ENCODE data around the gene ALDH18A1. TPM values are rescaled to one million over a fixed set of nuclear protein-coding genes. Genes with fewer than 3 reads are reported as not detected.

Gene ALDH18A1
- total RNA-seq, 2 experiments from 2014 or later = 62.3 to 72.3 TPM

- CTCF ChIA-PET (ENCODE audit: unreplicated experiment) = no interaction called here
- H3K9me3 ChIP-seq (ENCODE audit: low read length) = no peaks in the 10 kb centered on the region
- intact Hi-C loops (cut with micrococcal nuclease; ENCODE audit: unreplicated experiment) = no loop called here
- no peak overlapping the region for H3K4me2 ChIP-seq (ENCODE audit: low read length)
- no peaks in the 10 kb centered on the region for H3K4me1 ChIP-seq (ENCODE audit: insufficient read depth, low read length, poor library complexity, severe bottlenecking)
- peaks cover 95% of the 10 kb centered on the region for H3K36me3 ChIP-seq (ENCODE audit: insufficient read depth, low read length)
- H3K27ac ChIP-seq (ENCODE audit: low read depth, low read length, poor library complexity, severe bottlenecking) = no peak overlapping the region
- no peaks in the 10 kb centered on the region for H3K79me2 ChIP-seq (ENCODE audit: insufficient read depth, low read depth, low read length)
- BruUV-seq (replicated peaks) = no TSS peak
- H3K4me3 ChIP-seq (ENCODE audit: low read depth, low read length, poor library complexity, severe bottlenecking) = no peak overlapping the region
- H3K9me2 ChIP-seq (ENCODE audit: insufficient read depth, low read length) = no peaks in the 10 kb centered on the region
- H4K20me1 ChIP-seq (ENCODE audit: insufficient read depth, low read length) = no peaks in the 10 kb centered on the region
- POLR2A ChIA-PET = no interaction called here
- TF ChIP-seq EZH2phosphoT487 (IDR thresholded peaks at IDR 0.05; ENCODE audit: borderline replicate concordance, low read depth, low read length) = no peak
- TF ChIP-seq CTCF (conservative IDR thresholded peaks at IDR 0.05; ENCODE audit: low read length) = no peak
- H2AFZ ChIP-seq (ENCODE audit: low read length) = no peak overlapping the region
- DNase-seq (ENCODE audit: low spot score) = no peak
Measured at GRCh38 chr10:95610727-95611126, 45.8 kb downstream of the ALDH18A1 start.

GRCh38 chr10:95606922-95607321 lies 49.6 kb downstream of the ALDH18A1 start:
- TF ChIP-seq CTCF (conservative IDR thresholded peaks at IDR 0.05; ENCODE audit: low read length) (no peak), EZH2phosphoT487 (IDR thresholded peaks at IDR 0.05; ENCODE audit: borderline replicate concordance, low read depth, low read length) (no peak)
- no peaks in the 10 kb centered on the region for H3K79me2 ChIP-seq (ENCODE audit: insufficient read depth, low read depth, low read length)
- peaks cover 68% of the 10 kb centered on the region for H3K36me3 ChIP-seq (ENCODE audit: insufficient read depth, low read length)
- H2AFZ ChIP-seq (ENCODE audit: low read length) = no peak overlapping the region
- POLR2A ChIA-PET = interaction anchor here (0.6 kb wide), 1 partner anchor 159 kb away, joined by 4 read pairs; no protein-coding TSS in a partner anchor
- intact Hi-C loops (cut with micrococcal nuclease; ENCODE audit: unreplicated experiment) = no loop called here
- no peak overlapping the region for H3K27ac ChIP-seq (ENCODE audit: low read depth, low read length, poor library complexity, severe bottlenecking)
- no peaks in the 10 kb centered on the region for H3K9me3 ChIP-seq (ENCODE audit: low read length)
- CTCF ChIA-PET (ENCODE audit: unreplicated experiment) = no interaction called here
- H3K4me2 ChIP-seq (ENCODE audit: low read length) = no peak overlapping the region
- H3K4me3 ChIP-seq (ENCODE audit: low read depth, low read length, poor library complexity, severe bottlenecking) = no peak overlapping the region
- H3K9me2 ChIP-seq (ENCODE audit: insufficient read depth, low read length) = no peaks in the 10 kb centered on the region
- no peaks in the 10 kb centered on the region for H3K4me1 ChIP-seq (ENCODE audit: insufficient read depth, low read length, poor library complexity, severe bottlenecking)
- BruUV-seq (replicated peaks) = no TSS peak
- DNase-seq (ENCODE audit: low spot score) = no peak
- H4K20me1 ChIP-seq (ENCODE audit: insufficient read depth, low read length) = no peaks in the 10 kb centered on the region

- H3K4me1 ChIP-seq (ENCODE audit: insufficient read depth, low read length, poor library complexity, severe bottlenecking) = no peaks in the 10 kb centered on the region
- no peak for DNase-seq (ENCODE audit: low spot score)
- no peak overlapping the region for H3K4me2 ChIP-seq (ENCODE audit: low read length)
- no peaks in the 10 kb centered on the region for H3K9me2 ChIP-seq (ENCODE audit: insufficient read depth, low read length)
- no peak overlapping the region for H3K4me3 ChIP-seq (ENCODE audit: low read depth, low read length, poor library complexity, severe bottlenecking)
- H4K20me1 ChIP-seq (ENCODE audit: insufficient read depth, low read length) = no peaks in the 10 kb centered on the region
- H3K9me3 ChIP-seq (ENCODE audit: low read length) = no peaks in the 10 kb centered on the region
- TF ChIP-seq EZH2phosphoT487 (IDR thresholded peaks at IDR 0.05; ENCODE audit: borderline replicate concordance, low read depth, low read length) = no peak
- no peak for TF ChIP-seq CTCF (conservative IDR thresholded peaks at IDR 0.05; ENCODE audit: low read length)
- BruUV-seq (replicated peaks) = no TSS peak
- ChIA-PET POLR2A (interaction anchor here (0.8 to 1.4 kb wide), 2 partner anchors 19 to 256 kb away, joined by 3 read pairs; no protein-coding TSS in a partner anchor), CTCF (ENCODE audit: unreplicated experiment) (no interaction called here)
- H3K79me2 ChIP-seq (ENCODE audit: insufficient read depth, low read depth, low read length) = no peaks in the 10 kb centered on the region
- no peak overlapping the region for H3K27ac ChIP-seq (ENCODE audit: low read depth, low read length, poor library complexity, severe bottlenecking)
- peaks cover 53% of the 10 kb centered on the region for H3K36me3 ChIP-seq (ENCODE audit: insufficient read depth, low read length)
- intact Hi-C loops (cut with micrococcal nuclease; ENCODE audit: unreplicated experiment) = no loop called here
- no peak overlapping the region for H2AFZ ChIP-seq (ENCODE audit: low read length)
Measured at GRCh38 chr10:95605163-95605562, 51.3 kb downstream of the ALDH18A1 start.

Data from OCI-LY7 (cell line).